CD4-positive, CD25-positive, alpha-beta regulatory T cell (primary cell): ENCODE results near the gene PRKCG. TPM values are rescaled to one million over a fixed set of nuclear protein-coding genes. Genes with fewer than 3 reads are reported as not detected.
A peak's percentile ranks its signal among the peaks of the same experiment; 100 is the strongest.

Source experiments
- ATAC-seq, 2 donors: fragments of 150-1000 bp; cut with Tn5 transposase; one replicate each; pipeline ENCODE4 v1.10.0; 2021; ENCODE audit warnings: low read depth in 2 of 2, moderate number of reproducible peaks in 2 of 2, moderate library complexity in 1 of 2
- DNase-seq, 3 donors: peaks; one replicate each; pipeline versions ENCODE4 v3.0.0 to v3.0.0-alpha.2; 2012 to 2022; ENCODE audit warnings: mixed read lengths in 1 of 3
- H3K27ac ChIP-seq: one replicate; pipeline ENCODE4 v1.7.0; 2013; ENCODE audit warnings: mild to moderate bottlenecking, low read length; ENCODE audit not compliant: insufficient read depth, poor library complexity, severe bottlenecking
- H3K27me3 ChIP-seq: one replicate; pipeline ENCODE4 v1.7.0; 2013; ENCODE audit warnings: low read length; ENCODE audit not compliant: control insufficient read depth, insufficient read depth
- H3K36me3 ChIP-seq: one replicate; pipeline ENCODE4 v1.7.0; 2013; ENCODE audit warnings: mild to moderate bottlenecking, low read length, moderate library complexity; ENCODE audit not compliant: control insufficient read depth, insufficient read depth
- H3K4me1 ChIP-seq: 2 replicates; pipeline ENCODE4 v1.7.0; 2013; ENCODE audit warnings: mild to moderate bottlenecking, low read length; ENCODE audit not compliant: insufficient read depth, control insufficient read depth, poor library complexity, severe bottlenecking
- H3K4me3 ChIP-seq: one replicate; pipeline ENCODE4 v1.7.0; 2013; ENCODE audit warnings: low read depth, mild to moderate bottlenecking, low read length, moderate library complexity
- H3K9me3 ChIP-seq, 2 experiments: 1 replicate in 1 of 2; 2 replicates in 1 of 2; pipeline ENCODE4 v1.7.0; 2013; ENCODE audit warnings: low read length in 2 of 2, mild to moderate bottlenecking in 1 of 2, moderate library complexity in 1 of 2; ENCODE audit not compliant: control insufficient read depth in 2 of 2
- H3K27ac Mint-ChIP-seq, 3 donors: one replicate each; pipeline ENCODE4 v1.8.0; 2020 to 2022; ENCODE audit warnings: mild to moderate bottlenecking in 3 of 3, mixed read lengths in 3 of 3, moderate library complexity in 2 of 3
- H3K27me3 Mint-ChIP-seq: one replicate; pipeline ENCODE4 v1.8.0; 2022; ENCODE audit warnings: mild to moderate bottlenecking, mixed read lengths
- H3K36me3 Mint-ChIP-seq: one replicate; pipeline ENCODE4 v1.8.0; 2020; ENCODE audit warnings: mixed read lengths
- H3K4me1 Mint-ChIP-seq, 4 donors: one replicate each; pipeline ENCODE4 v1.8.0; 2020 to 2022; ENCODE audit warnings: mixed read lengths in 4 of 4, mild to moderate bottlenecking in 1 of 4
- H3K4me3 Mint-ChIP-seq, 4 donors: one replicate each; pipeline ENCODE4 v1.8.0; 2020 to 2022; ENCODE audit warnings: mild to moderate bottlenecking in 4 of 4, mixed read lengths in 4 of 4, moderate library complexity in 3 of 4
- H3K9me3 Mint-ChIP-seq, 7 donors: one replicate each; pipeline ENCODE4 v1.8.0; 2020 to 2022; ENCODE audit warnings: mixed read lengths in 7 of 7, mild to moderate bottlenecking in 3 of 7, moderate library complexity in 2 of 7
- polyA plus RNA-seq, 4 donors: library from polyadenylated mRNA; unstranded; fragments of 300-500 nt; fragmentation: Illumina TruSeq; gene quantifications; one replicate each; pipeline ENCODE4 v1.2.3, GENCODE V29; 2021
- total RNA-seq: library from RNA; stranded (reverse); gene quantifications from one replicate; pipeline ENCODE4 v1.2.3, GENCODE V29; 2022

PRKCG gene
- total and polyA plus RNA-seq, 5 donors from 2014 or later = not detected

- no peaks in the 10 kb centered on the region for H3K4me1 Mint-ChIP-seq
- no peak for ATAC-seq
Measured at GRCh38 chr19:53917356-53917755, 35.4 kb downstream of the PRKCG start.

GRCh38 chr19:53927739-53928138, 45.7 kb downstream of the PRKCG start:
- no peak for ATAC-seq
- H3K27ac ChIP-seq = no peak overlapping the region
- H3K4me1 Mint-ChIP-seq = peaks cover 0 to 6% (median 0%) of the 10 kb centered on the region in 4 donors
- no peaks in the 10 kb centered on the region for H3K4me1 ChIP-seq
- H3K4me3 Mint-ChIP-seq = no peak overlapping the region
- H3K27me3 Mint-ChIP-seq = peaks cover 5% of the 10 kb centered on the region
- DNase-seq = peak in 2 of 3 donors; percentile 21 to 22
- H3K9me3 ChIP-seq = no peaks in the 10 kb centered on the region
- H3K36me3 ChIP-seq = no peaks in the 10 kb centered on the region
- no peaks in the 10 kb centered on the region for H3K36me3 Mint-ChIP-seq
- peaks cover 0 to 7% (median 3%) of the 10 kb centered on the region in 7 donors for H3K9me3 Mint-ChIP-seq
- H3K27ac Mint-ChIP-seq = no peak overlapping the region
- H3K4me3 ChIP-seq = no peak overlapping the region
- H3K27me3 ChIP-seq = no peaks in the 10 kb centered on the region

More at GRCh38 chr19:53917356-53917755, 35.4 kb downstream of the PRKCG start:
- Mint-ChIP-seq H3K27ac (no peak overlapping the region), H3K4me3 (no peak overlapping the region), H3K9me3 (peaks cover 0 to 1% (median 0%) of the 10 kb centered on the region in 7 donors), H3K36me3 (no peaks in the 10 kb centered on the region), H3K27me3 (peaks cover 9% of the 10 kb centered on the region)
- no peak for DNase-seq
- no peaks in the 10 kb centered on the region for H3K27me3 ChIP-seq
- H3K4me3 ChIP-seq = no peak overlapping the region
- H3K9me3 ChIP-seq = no peaks in the 10 kb centered on the region
- H3K36me3 ChIP-seq = no peaks in the 10 kb centered on the region
- H3K27ac ChIP-seq = no peak overlapping the region
- no peaks in the 10 kb centered on the region for H3K4me1 ChIP-seq

GRCh38 chr19:53936029-53936428, 54.0 kb downstream of the PRKCG start:
- Mint-ChIP-seq H3K27me3 (peaks cover 8% of the 10 kb centered on the region), H3K4me3 (peak overlapping the region in 1 of 4 donors; percentile 63), H3K4me1 (no peaks in the 10 kb centered on the region), H3K9me3 (peaks cover 0 to 3% (median 0%) of the 10 kb centered on the region in 7 donors), H3K27ac (no peak overlapping the region), H3K36me3 (no peaks in the 10 kb centered on the region)
- Histone ChIP-seq H3K36me3 (no peaks in the 10 kb centered on the region), H3K27me3 (no peaks in the 10 kb centered on the region), H3K4me1 (no peaks in the 10 kb centered on the region), H3K27ac (no peak overlapping the region), H3K9me3 (no peaks in the 10 kb centered on the region), H3K4me3 (no peak overlapping the region)
- DNase-seq (no peak), ATAC-seq (no peak)

- Histone ChIP-seq H3K4me3 (no peak overlapping the region), H3K27me3 (no peaks in the 10 kb centered on the region), H3K9me3 (no peaks in the 10 kb centered on the region), H3K36me3 (no peaks in the 10 kb centered on the region), H3K4me1 (no peaks in the 10 kb centered on the region), H3K27ac (no peak overlapping the region)
- Mint-ChIP-seq H3K4me3 (no peak overlapping the region), H3K27ac (no peak overlapping the region), H3K36me3 (peaks cover 3% of the 10 kb centered on the region), H3K4me1 (peaks cover 0 to 4% (median 0%) of the 10 kb centered on the region in 4 donors), H3K27me3 (peaks cover 35% of the 10 kb centered on the region), H3K9me3 (peaks cover 0 to 5% (median 0%) of the 10 kb centered on the region in 7 donors)
- ATAC-seq (no peak), DNase-seq (no peak)
Measured at GRCh38 chr19:53942001-53942786, 60.2 kb downstream of the PRKCG start.

GRCh38 chr19:53944416-53944815, 62.4 kb downstream of the PRKCG start:
- H3K36me3 Mint-ChIP-seq = peaks cover 3% of the 10 kb centered on the region
- H3K4me1 Mint-ChIP-seq = peaks cover 0 to 4% (median 0%) of the 10 kb centered on the region in 4 donors
- no peak for ATAC-seq
- no peaks in the 10 kb centered on the region for H3K27me3 ChIP-seq
- DNase-seq = no peak
- H3K27ac Mint-ChIP-seq = no peak overlapping the region
- H3K9me3 ChIP-seq = no peaks in the 10 kb centered on the region
- H3K4me3 Mint-ChIP-seq = no peak overlapping the region
- H3K9me3 Mint-ChIP-seq = peaks cover 0 to 3% (median 0%) of the 10 kb centered on the region in 7 donors
- no peaks in the 10 kb centered on the region for H3K36me3 ChIP-seq
- H3K4me3 ChIP-seq = no peak overlapping the region
- peaks cover 36% of the 10 kb centered on the region for H3K27me3 Mint-ChIP-seq
- H3K4me1 ChIP-seq = no peaks in the 10 kb centered on the region
- H3K27ac ChIP-seq = no peak overlapping the region

- Histone ChIP-seq H3K4me1 (no peaks in the 10 kb centered on the region), H3K27me3 (no peaks in the 10 kb centered on the region), H3K9me3 (no peaks in the 10 kb centered on the region), H3K36me3 (no peaks in the 10 kb centered on the region), H3K27ac (no peak overlapping the region), H3K4me3 (no peak overlapping the region)
- ATAC-seq (no peak), DNase-seq (no peak)
- Mint-ChIP-seq H3K27ac (no peak overlapping the region), H3K9me3 (peaks cover 0 to 4% (median 0%) of the 10 kb centered on the region in 7 donors), H3K27me3 (peaks cover 32% of the 10 kb centered on the region), H3K4me1 (peaks cover 0 to 4% (median 0%) of the 10 kb centered on the region in 4 donors), H3K4me3 (no peak overlapping the region), H3K36me3 (peaks cover 3% of the 10 kb centered on the region)
Measured at GRCh38 chr19:53944933-53945332, 62.9 kb downstream of the PRKCG start.

- Histone ChIP-seq H3K9me3 (no peaks in the 10 kb centered on the region), H3K36me3 (no peaks in the 10 kb centered on the region), H3K4me3 (no peak overlapping the region), H3K27ac (no peak overlapping the region), H3K4me1 (no peaks in the 10 kb centered on the region), H3K27me3 (no peaks in the 10 kb centered on the region)
- DNase-seq (no peak), ATAC-seq (no peak)
- Mint-ChIP-seq H3K27me3 (peaks cover 32% of the 10 kb centered on the region), H3K9me3 (peaks cover 0 to 4% (median 0%) of the 10 kb centered on the region in 7 donors), H3K36me3 (peaks cover 3% of the 10 kb centered on the region), H3K4me3 (no peak overlapping the region), H3K4me1 (peaks cover 0 to 4% (median 0%) of the 10 kb centered on the region in 4 donors), H3K27ac (no peak overlapping the region)
Measured at GRCh38 chr19:53945441-53945840, 63.4 kb downstream of the PRKCG start.

GRCh38 chr19:53945998-53946397, 64.0 kb downstream of the PRKCG start:
- Histone ChIP-seq H3K4me3 (no peak overlapping the region), H3K27me3 (no peaks in the 10 kb centered on the region), H3K9me3 (no peaks in the 10 kb centered on the region), H3K4me1 (no peaks in the 10 kb centered on the region), H3K27ac (no peak overlapping the region), H3K36me3 (no peaks in the 10 kb centered on the region)
- Mint-ChIP-seq H3K27ac (no peak overlapping the region), H3K27me3 (peaks cover 32% of the 10 kb centered on the region), H3K4me1 (peaks cover 0 to 4% (median 0%) of the 10 kb centered on the region in 4 donors), H3K9me3 (peaks cover 0 to 4% (median 0%) of the 10 kb centered on the region in 7 donors), H3K36me3 (peaks cover 3% of the 10 kb centered on the region), H3K4me3 (no peak overlapping the region)
- DNase-seq (no peak), ATAC-seq (no peak)
